ENCODE measurements around the gene CHST11.

Gene CHST11

DNA sequence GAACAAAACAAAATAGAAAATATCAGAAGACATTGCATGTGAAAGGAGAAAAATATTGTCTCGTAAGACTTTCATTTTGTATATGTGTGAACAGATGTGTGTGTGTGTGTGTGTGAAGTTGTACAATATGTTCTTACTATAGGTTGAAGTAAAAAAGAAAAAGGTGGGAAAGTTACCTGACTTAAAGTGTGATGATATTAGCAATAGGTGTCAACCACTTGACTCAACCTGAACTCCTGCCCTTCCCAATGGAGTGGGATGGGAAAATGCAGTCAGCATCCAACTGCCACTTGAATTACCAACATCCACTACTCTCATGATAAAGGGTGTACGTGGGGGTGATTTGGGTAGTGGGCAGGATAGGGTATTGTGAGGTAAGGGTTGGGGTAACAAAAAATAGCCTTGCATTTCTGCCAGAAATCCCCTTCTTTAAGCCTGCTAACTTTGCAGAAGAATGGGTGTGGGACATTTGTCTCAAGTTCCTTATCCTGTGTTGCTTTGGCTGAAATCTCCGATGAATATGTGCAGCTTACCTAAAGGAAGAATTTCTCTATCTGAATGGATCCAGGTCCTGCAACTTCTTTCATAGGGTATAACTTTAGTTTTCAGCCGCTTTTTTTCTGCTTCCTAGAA lies 181.6 kb downstream of the CHST11 start:
- no peak for DNase-seq

DNA sequence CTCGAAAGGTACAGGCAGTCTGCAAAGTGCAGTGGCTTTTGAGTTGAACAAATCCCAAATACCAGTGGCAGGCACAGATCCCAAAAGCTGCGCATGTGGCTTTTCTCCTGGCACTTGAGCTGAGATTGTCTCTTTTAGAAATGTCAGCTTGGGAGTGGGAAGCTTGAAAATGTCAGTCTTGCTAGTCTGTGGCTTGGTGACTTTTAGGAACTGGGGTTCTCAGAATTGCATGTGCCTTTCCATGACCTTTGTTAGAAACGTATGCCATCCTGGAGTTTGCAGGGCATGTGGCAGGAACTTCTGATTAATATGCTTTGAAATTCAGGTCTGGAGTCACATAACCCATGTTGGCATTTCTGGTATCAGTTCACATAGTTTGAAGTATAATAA lies 182.1 kb downstream of the CHST11 start:
- no peak for DNase-seq

DNA sequence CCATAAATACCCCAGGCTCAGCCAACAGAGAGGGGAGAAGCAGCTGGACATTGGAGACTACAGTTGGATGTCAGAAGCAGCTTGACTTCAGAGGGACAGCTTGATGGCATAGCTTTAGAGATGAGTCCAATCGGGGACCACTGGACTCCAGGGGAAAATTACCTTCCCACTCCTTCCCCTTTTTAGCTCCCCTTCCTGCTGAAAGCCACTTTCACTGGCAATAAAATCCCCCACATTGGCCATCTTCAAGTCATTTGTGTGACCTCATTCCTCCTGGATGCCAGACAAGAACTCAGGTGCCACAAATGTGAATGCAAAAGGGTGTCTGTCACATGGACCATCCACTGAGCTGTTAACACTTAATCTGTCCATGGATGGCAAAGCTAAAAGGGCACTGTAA lies 184.2 kb downstream of the CHST11 start:
- no peak for DNase-seq

DNA sequence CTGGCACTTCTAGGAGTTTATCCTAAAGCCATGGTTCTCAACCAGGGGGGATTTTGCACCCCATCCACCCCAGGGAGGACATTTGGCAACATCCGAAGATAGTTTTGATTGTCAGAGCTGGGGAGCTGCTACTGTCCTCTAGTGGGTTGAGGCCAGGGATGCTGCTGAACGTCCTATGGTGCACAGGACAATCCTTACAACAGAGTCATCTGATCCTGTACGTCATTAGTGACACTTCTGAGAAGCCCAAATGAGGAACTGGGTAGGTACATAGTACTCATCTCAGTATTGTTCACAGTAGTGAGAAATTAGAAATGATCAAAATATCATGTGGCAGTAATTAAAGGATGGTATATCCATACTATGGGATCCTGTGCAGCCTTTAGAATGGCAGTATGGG lies 185.1 kb downstream of the CHST11 start:
- DNase-seq = no peak

DNA sequence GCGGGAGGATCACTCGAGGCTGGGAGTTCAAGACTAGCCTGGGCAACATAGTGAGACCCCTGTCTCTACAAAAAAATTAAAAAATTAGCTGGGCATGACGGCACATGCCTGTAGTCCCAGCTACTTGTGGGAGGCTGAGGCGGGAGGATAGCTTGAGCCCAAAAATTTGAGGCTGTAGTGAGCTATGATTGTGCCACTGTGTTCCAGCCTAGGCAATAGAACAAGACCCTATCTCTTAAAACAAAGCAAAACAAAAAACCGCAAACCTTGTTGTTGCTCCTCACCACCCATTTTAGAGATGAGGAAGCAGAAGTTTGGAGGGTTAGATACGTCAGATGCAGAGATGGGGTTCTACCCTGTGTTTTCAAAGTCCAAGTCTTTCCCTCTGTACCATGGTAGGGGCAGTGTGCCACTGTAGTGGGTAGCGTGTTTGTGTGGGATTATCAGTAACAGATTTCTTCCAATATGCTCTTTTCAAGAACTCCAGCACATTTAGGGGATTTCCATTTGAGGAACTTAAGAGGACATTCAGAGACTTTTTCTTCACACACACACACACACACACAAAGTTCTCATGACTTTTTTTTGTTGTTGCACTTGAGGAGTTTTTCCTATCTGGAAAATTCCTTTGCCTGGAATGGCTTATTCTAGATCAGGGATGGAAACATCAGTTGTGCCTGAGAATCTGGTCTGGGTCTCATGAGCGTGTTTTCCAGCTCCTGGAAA lies 186.5 kb downstream of the CHST11 start:
- no peak for DNase-seq

DNA sequence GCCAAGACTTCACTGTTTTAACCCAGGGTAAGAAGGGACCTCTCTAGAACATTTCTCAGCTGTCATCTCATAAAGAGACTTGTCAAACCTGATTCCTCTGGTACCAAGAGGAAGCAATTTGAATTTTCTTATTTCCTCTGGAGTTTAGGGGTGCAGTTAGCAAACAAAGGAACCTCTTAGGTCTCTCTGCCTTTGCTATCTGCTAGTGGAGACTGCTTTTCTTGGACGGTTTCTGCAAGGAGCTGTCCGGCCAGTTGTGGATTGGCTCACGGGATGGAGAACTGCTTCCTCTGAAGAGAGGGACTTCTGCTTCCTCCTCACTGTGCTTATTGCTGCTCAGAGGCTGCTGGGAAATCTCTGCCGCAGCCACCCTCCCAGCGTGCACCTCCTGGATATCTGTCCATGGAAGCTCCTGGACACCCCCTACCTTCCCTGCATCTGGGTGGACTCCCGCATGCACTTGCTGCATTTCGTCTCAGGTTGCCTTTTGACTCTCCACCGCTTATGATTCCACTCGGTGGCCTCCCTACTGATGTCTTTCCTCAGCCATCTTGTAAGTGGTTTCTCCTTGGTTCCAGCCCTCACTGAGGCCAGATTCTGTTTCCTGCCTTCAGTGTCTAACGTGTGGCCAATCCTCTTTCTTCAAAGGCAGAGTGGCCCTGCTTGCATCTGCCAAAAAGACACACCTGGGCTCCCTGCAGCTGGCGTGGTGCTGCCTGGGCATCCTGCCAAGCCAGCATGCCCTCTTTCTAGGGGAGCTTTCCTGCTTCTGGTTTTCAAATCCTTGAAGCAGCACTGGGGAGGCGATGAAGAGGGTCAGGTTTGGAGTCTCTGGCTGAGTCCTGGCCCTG lies 187.3 kb downstream of the CHST11 start:
- no peak for DNase-seq

DNA sequence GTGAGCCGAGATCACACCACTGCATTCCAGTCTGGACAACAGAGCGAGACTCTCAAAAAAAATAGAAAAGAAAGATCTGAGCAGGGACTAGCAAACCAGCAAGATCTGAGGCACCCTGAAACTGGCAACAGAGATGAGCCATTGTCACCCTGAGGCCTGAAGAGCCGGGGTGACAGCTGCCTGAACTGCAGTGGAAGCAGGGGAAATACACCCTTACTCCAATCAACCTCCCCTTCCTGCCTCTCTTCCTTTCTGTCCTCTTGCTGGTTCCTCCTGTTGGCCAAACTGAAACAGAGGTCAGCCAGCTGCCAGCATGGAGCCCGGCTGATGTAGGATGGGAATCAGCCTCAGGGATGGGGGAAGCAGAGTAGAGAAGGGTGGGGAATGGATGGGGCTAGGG lies 192.0 kb downstream of the CHST11 start:
- DNase-seq = no peak

DNA sequence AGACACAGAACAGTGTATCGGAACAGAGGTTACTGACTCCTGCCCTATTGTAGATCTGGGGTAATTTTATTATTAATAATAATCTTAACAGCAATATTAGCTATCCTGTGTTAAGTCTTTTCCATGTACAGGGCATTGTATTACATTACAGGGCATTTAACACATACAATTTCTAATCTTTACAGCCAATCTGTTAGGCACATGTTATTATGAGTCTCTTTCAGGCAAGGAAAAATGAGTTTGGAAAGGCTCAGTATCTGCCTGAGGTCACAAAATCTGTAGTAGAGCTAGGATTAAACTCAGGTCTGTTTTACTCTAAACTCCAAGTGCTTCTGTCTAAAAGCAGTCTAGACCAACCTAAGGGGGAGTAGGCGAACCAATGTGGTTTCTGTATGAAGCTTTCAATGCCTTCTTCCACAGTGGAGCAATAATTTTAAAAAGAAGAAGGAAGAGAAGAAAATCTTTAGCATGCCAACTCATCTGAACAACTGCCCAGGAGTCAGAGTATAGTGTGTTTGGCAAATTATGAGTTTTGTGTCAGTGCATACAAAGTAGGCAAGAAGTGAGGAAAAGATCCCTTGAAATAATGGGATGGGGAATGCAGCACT lies 192.6 kb downstream of the CHST11 start:
- no peak for DNase-seq

DNA sequence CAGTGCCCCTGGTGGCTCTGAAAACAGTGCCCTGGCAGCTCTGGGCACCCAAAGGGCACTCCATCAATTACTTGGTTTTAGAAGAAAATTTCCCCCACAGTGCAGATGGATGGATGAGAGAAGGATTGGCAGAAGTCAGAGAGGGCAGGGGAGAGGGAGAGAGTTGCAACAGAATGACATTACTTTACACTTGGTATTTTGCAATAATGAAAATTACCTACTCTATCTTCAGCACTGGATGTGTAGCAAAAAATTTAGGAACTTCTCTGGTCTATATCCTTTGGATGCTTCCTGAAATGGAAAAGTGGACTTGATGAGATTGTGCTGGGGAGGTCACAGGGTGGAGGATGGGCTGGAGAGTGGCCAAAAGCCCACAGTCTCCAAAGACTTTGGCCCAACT lies 193.2 kb downstream of the CHST11 start:
- DNase-seq = no peak

DNA sequence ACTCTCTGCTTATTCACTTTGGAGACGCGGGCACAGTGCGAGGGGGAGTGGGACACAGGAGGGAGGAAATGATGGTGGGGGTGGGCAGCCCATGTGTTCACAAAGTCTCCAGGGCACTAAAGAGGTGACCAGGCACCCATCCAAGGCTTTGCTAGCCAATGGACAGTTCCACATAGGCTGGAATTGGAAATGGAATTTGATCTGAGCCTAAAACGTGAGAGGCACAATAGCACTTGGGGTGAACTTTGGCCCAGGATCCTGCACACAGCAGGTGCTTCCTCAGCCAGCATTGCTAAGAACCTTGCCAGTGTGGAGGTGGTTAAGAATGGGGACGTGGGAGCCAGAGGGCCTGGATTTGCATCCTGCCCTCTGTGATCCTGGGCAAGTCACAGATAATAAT lies 193.8 kb downstream of the CHST11 start:
- DNase-seq = no peak

DNA sequence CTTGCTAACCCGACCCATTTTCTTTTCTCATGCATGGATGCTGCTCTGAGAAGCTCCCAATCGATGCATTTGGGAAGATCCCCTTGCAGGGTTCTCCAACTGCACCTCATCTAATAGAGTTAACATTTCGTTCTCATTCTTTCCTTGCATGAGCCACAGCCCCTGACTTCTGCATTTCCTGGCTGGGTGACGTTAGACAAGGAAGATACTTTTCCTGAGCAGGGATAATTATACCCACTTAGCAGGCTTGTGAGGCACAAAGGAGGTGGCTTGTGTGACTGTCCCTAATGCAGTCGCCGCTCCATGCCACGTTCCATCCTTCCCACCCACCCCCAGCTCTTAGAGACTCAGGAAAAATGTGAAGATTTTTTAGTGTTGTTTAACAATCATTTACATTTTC lies 195.1 kb downstream of the CHST11 start:
- no peak for DNase-seq

DNA sequence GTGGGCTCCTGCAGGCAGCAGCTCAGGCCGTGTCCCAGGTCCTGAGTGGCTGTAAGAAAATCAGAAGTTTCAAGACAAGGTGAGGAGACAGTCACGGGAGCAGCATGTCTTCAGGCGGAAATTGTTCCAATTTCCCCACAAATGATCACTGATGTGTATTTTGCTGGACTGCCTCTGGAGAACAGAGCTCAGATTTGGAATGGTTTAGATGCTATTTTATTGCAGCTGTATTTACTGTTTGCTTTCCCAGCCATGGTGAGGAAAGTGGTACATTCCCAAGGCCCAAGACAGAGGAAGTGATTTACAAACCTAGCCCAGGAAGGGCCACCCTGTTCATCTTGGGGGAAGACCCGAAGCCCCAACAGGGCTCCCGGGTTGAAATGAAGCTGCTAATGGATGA lies 195.6 kb downstream of the CHST11 start:
- DNase-seq = no peak

DNA sequence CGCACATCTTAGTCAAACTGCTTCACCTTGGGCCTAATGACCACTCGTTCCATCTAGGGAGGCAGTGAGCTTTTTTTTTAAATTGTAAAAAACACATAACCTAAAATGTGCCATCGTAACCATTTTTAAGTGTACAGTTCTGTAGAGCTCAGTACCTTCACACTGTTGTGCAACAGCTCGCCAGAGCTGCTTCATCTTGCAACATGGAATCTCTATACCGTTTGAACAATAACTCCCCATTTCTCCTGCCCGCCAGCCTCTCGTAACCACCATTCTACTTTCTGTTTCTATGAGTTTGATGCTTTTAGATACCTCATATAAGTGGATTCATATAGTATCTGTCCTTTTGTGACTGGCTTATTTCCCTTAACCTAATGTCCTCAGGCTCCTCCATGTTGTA lies 196.2 kb downstream of the CHST11 start:
- no peak for DNase-seq

DNA sequence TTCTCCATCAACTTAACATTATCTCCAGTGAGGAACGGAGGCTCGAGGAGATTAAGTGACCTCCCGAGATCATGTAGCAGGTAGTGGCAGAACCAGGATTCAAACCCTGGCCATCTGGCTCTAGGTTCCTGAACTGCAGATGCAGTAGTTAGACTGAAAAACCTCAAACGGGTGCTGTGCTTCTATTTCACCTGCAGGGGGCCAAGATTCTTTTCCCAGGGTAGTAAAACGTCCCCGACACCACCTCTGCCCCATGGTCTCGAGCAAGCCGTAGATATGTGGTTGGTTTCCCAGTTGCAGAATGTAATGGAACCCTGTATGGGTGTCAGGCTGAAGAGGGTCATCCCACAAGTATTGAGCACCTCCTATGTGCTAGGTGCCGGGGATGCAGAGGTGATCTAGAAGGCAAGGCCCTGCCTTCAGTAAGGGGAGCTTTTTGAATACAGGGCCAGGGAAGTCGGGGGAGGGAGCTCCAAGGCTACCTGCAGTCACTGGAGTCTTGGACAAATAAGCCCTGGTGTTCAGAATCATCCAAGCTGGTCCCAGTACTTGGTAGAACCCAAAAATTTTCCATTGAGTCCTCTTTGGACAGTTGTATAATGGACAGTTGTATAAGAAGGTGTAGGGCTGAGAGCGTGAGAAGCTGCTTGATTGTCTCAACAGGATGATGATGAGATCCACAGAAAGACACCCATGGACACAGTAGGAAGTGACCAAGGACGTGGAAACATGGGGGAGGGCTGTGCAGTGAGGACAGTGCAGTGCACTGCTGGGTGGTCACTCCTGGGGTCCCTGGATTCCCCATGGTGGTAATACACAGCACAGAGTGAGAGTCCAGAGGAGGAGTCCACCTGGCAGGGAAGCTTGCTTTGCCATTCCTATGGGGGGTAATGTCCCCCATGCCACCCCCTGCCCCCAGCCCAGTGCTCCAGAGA lies 197.2 kb downstream of the CHST11 start:
- DNase-seq = no peak

DNA sequence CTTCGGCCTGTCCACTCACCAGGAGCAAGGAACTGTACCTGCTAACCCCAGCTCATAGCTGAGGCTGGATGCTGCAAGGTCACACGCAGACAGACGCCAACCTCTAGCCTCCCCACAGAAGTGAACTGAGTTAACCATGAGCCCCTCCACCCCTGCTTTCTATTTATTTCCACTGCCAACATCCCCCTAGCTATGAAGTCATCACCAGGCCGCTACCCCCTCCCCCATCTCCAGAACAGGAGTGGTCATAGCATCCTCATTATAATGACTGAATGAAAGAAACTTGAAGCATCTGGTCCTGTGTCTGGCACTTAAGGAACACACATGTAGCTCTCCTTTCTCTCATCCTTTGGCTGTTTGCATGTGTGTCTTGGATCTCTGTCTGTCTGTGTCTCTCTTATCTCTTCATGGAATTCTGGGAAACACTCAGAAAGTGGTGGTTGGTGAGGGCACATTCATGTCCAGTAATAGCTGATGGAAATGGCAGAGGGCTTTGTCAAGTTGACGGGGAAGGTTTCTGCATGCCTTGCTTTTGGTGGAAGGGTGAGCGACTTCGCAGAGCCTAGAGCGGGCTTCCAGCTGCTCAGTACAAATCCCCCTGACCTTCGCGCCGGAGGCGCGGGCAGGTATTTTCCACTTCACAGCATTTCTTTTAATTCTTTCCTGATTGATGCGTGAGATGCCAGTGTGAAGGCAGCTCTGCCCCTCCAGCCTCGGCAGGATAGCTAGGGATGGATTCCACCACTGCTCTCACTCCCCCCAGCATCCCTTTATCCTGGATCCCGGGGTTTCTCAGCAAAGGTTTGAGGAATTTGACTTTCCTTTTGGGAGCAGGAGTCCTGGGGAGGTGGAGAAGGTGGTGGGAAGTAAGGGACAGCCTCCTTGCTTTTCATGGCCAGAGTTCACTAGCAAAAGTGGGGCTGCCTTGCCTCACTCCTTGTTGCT lies 198.2 kb downstream of the CHST11 start:
- no peak for DNase-seq

DNA sequence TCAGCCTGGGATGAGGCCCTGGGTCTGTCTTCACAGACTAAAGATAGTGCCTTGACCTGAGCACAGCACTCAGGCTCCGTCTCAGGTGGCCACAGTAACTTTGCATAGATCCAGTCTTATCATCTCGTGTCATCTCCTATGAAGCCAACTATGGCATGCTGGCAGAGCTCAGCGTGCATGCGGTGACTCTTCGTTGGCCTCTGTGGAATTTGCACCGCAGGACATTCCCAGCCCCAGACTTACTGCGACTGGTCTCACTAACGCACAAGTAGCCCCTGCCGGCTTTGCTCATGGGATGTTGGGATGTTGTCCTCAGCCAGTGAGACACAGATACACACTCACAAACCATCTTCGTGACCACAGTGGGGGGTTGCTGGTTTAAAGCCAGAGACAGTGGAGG lies 199.6 kb downstream of the CHST11 start:
- DNase-seq = no peak

DNA sequence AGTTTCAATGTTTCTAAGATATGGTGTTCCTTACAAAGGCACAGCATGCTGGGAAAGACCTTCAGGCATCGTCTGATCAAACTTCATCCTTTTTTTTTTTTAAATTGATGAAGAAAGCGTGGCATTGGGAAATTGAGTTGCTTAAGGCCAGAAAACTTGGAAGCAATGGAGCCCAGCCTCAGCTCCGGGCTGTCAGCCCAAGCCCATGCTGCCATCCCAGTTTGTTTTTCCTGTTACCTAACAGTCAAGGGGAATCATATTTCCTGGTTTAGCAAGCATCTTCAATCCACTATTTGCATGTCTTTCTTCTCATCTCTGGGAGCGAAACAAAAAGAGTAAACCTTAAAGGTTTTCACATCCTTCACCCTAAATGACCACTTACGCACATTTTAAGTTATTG lies 200.2 kb downstream of the CHST11 start:
- DNase-seq = no peak

DNA sequence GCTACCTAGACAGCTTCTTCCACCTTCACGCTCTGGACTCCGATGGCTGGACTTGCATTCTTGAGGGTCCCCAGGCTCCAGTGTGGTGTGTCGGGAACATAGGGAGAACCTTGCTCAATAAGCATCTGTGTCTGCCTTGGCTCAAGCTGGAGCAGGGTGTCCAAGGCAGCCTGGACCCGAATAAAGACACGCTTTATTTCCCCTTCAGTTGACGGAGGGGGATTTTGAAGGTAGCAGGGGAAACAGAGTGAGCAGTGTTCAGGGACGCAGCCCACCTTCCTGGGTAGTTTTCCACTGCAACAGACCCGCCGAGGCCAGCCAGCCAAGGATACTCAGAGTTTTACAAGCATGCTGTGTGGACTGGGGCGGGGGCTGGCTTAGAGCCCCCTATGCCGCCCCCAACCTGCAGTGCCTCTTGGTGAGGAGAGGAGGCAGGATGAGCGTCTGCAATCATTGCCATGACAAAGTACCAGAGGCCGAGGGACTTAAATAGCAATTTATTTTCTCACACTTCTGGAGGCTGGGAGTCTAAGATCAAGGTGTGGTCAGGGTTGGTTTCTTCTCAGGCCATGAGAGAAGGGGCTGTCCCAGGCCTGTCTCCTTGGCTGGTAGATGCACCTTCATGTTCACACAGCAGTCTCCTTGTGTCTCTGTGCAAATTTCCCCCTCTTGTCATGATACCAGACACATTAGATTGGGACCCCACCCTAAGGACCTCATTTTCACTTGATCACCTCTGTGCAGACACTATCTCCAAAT lies 201.2 kb downstream of the CHST11 start:
- no peak for DNase-seq

DNA sequence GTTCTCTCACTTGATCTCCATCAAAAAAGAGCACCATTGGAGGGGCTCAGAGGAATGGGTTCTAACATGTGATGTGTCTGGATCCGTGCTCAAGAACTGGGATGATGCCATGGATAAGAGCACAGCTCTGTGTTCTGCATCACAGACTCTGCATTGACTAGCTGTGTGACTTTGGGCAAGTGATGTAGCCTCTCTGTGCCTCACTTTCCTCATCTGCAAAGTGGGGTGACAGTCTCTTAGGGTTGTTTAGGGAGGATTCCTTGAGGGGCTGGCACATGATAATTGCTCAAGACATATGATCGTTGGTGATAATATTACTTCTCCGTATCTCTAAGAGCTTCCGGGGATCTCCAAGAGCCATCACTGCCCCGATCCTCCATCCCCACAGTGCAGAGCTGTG lies 202.3 kb downstream of the CHST11 start:
- no peak for DNase-seq

DNA sequence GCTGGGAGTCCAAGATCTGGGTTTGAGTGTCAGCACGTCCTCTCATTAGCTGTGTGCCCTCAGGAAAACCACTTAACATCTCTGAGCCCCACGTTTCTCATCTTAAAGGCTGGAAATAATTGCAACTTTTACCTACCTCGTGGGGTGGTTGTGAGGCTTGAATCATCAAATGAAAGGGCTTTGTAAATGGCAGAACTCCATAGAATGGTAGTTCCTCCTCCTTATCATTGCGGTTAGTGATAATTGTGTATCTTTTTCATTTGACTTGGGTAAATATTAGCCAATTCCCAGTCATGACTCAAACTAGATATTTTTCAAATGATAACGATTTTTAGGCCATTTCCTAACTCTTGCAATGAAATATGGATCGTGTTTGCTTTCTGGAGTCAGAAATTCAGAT lies 205.5 kb downstream of the CHST11 start:
- DNase-seq = no peak

DNA sequence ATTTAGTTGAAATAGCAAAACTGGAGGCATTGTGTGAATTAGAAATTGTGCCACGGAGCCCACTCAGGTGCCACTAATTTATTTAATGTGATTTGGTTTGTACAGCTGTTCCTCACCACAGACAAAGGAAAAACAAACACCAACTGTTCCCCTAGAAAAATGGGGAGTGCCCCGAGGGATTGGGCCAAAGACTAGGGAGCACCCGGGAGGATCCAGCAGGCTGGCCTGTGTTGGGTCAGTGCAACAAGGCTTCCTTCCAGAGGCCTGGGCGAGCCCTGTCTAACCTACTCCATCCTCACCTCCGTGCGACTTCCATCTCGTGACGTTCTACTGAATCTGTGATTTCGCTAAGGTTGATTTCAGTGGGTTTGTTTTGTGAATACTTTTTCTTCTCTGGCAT lies 206.2 kb downstream of the CHST11 start:
- no peak for DNase-seq
